HG03575 (cell line): ENCODE results near the gene CIB4.

Experiments used
- ATAC-seq: cut with Tn5 transposase; IDR thresholded peaks from one replicate; pipeline ENCODE4 v1.9.1; 2021; ENCODE audit not compliant: unreplicated experiment, insufficient number of reproducible peaks, low FRiP score; ENCODE audit errors: extremely low read depth

CIB4 gene

GRCh38 chr2:26541401-26542193 lies 99.6 kb downstream of the CIB4 start:
- no peak for ATAC-seq

GRCh38 chr2:26540961-26541360 lies 100.2 kb downstream of the CIB4 start:
- ATAC-seq = no peak

GRCh38 chr2:26540306-26540705 lies 100.9 kb downstream of the CIB4 start:
- ATAC-seq = no peak

- no peak for ATAC-seq
Observed at GRCh38 chr2:26537826-26538475, 103.2 kb downstream of the CIB4 start.

GRCh38 chr2:26537069-26537825 lies 103.9 kb downstream of the CIB4 start:
- no peak for ATAC-seq

GRCh38 chr2:26536371-26537068 lies 104.6 kb downstream of the CIB4 start:
- no peak for ATAC-seq

- no peak for ATAC-seq
Observed at GRCh38 chr2:26535663-26536275, 105.4 kb downstream of the CIB4 start.

- ATAC-seq = no peak
Observed at GRCh38 chr2:26534865-26535662, 106.1 kb downstream of the CIB4 start.

GRCh38 chr2:26534098-26534864 lies 106.9 kb downstream of the CIB4 start:
- no peak for ATAC-seq

GRCh38 chr2:26533661-26534060 lies 107.5 kb downstream of the CIB4 start:
- no peak for ATAC-seq

GRCh38 chr2:26532301-26533250 lies 108.6 kb downstream of the CIB4 start:
- ATAC-seq = no peak
